ENCODE results near the gene HTATIP2. TPM values are rescaled to one million over a fixed set of nuclear protein-coding genes. Genes with fewer than 3 reads are reported as not detected.
A peak's percentile ranks its signal among the peaks of the same experiment; 100 is the strongest.

Gene HTATIP2
- total and polyA plus RNA-seq, 8 donors, result 31.2 to 86.0 (median 48.3) TPM

DNA sequence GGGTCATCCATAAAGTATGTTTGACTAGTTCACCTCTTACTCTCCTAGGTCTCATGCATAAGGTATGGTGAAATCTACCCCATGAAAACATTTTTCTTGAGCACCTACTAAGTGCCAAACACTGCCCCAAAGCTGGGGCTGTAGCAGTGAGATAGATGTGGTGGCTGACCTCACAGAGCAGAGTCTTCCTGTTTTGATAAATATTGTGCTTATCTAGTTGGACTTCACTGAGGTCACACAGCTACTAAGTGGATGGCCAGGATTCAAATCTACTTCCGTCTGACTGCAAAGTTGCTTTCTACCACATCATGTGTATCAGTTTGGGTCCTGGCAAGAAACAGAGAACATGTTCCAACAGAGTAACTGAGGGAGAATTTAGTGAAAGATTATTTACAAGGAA is 6.4 kb upstream of the HTATIP2 start:
- TF ChIP-seq EP300 (IDR thresholded peaks at IDR 0.05), result no peak
- TF ChIP-seq POLR2AphosphoS5 (IDR thresholded peaks at IDR 0.05), result no peak
- TF ChIP-seq, protein P1, sequence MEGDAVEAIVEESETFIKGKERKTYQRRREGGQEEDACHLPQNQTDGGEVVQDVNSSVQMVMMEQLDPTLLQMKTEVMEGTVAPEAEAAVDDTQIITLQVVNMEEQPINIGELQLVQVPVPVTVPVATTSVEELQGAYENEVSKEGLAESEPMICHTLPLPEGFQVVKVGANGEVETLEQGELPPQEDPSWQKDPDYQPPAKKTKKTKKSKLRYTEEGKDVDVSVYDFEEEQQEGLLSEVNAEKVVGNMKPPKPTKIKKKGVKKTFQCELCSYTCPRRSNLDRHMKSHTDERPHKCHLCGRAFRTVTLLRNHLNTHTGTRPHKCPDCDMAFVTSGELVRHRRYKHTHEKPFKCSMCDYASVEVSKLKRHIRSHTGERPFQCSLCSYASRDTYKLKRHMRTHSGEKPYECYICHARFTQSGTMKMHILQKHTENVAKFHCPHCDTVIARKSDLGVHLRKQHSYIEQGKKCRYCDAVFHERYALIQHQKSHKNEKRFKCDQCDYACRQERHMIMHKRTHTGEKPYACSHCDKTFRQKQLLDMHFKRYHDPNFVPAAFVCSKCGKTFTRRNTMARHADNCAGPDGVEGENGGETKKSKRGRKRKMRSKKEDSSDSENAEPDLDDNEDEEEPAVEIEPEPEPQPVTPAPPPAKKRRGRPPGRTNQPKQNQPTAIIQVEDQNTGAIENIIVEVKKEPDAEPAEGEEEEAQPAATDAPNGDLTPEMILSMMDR (IDR thresholded peaks at IDR 0.05), result no peak
- no peak for TF ChIP-seq POLR2A (IDR thresholded peaks at IDR 0.05)
- H3K36me3 ChIP-seq, result no peaks in the 10 kb centered on the region
- peaks cover 0 to 3% (median 0%) of the 10 kb centered on the region in 3 donors for H3K27me3 ChIP-seq
- intact Hi-C loops (cut with DNase I; ENCODE audit: low total_unique reads), result no loop called here
- no peaks in the 10 kb centered on the region for H3K4me1 ChIP-seq
- WGBS, 5 donors, result 19 to 51% (median 32%) methylated on average over 1 of the region's 1 CpG
- no peaks in the 10 kb centered on the region for H3K9me3 ChIP-seq
- DNase-seq, result no peak
- no peak overlapping the region for H3K27ac ChIP-seq
- no peak overlapping the region for H3K4me3 ChIP-seq

- Histone ChIP-seq H3K9me3 (no peaks in the 10 kb centered on the region), H3K4me3 (no peak overlapping the region), H3K4me1 (peaks cover 13 to 26% (median 17%) of the 10 kb centered on the region in 4 donors), H3K27me3 (peaks cover 0 to 3% (median 0%) of the 10 kb centered on the region in 3 donors), H3K27ac (peak overlapping the region in 1 of 5 donors; percentile 52), H3K36me3 (no peaks in the 10 kb centered on the region)
- intact Hi-C loops (cut with DNase I; ENCODE audit: low total_unique reads), result no loop called here
- DNase-seq, result peak; percentile 38 to 58
- peak in 1 of 3 donors; percentile 8 for TF ChIP-seq POLR2AphosphoS5 (IDR thresholded peaks at IDR 0.05)
- TF ChIP-seq, protein P1 (IDR thresholded peaks at IDR 0.05), result no peak
- 57 to 65% (median 65%) methylated on average over 7 of the region's 7 CpGs for WGBS, 5 donors
Measured at GRCh38 chr11:20360650-20361049, 2.9 kb upstream of the HTATIP2 start.

DNA sequence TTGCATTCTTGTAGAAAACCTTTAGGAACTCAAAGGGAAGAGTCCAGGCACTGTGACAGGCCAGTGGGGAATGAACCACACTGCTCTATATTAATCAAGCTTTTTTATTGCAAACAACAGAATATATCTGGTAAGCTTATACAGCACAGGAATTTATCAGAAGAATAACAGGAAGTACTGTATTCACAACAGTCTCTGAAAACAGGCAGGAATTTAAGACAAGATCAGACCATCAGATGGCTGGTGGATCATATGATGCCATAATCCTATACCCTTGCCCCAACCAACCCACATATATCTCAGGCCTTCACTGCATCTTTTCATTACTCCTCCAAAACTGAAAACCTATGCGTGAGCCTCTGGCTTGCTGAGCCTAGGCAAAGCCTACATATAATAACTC is 1.0 kb upstream of the HTATIP2 start:
- H3K4me3 ChIP-seq, result no peak overlapping the region
- H3K27ac ChIP-seq, result no peak overlapping the region
- H3K36me3 ChIP-seq, result no peaks in the 10 kb centered on the region
- DNase-seq, result no peak
- H3K4me1 ChIP-seq, result peaks cover 23 to 41% (median 31%) of the 10 kb centered on the region in 4 donors
- intact Hi-C loops (cut with DNase I; ENCODE audit: low total_unique reads), result no loop called here
- WGBS, 5 donors, result 0 to 27% (median 0%) methylated on average over 1 of the region's 1 CpG
- H3K9me3 ChIP-seq, result no peaks in the 10 kb centered on the region
- peaks cover 0 to 3% (median 0%) of the 10 kb centered on the region in 3 donors for H3K27me3 ChIP-seq
- TF ChIP-seq POLR2AphosphoS5 (IDR thresholded peaks at IDR 0.05) (no peak), EP300 (IDR thresholded peaks at IDR 0.05) (no peak), POLR2A (IDR thresholded peaks at IDR 0.05) (no peak)
- TF ChIP-seq, protein P1 (IDR thresholded peaks at IDR 0.05), result no peak

- 66 to 95% (median 72%) methylated on average over 2 of the region's 2 CpGs for WGBS, 5 donors
- H3K36me3 ChIP-seq, result peaks cover 0 to 1% (median under 1%) of the 10 kb centered on the region in 4 donors
- H3K9me3 ChIP-seq, result no peaks in the 10 kb centered on the region
- peak overlapping the region; percentile 70 to 89 (median 82) for H3K4me3 ChIP-seq
- DNase-seq, result no peak
- intact Hi-C loops (cut with DNase I; ENCODE audit: low total_unique reads), result no loop called here
- TF ChIP-seq POLR2AphosphoS5 (IDR thresholded peaks at IDR 0.05) (no peak), EP300 (IDR thresholded peaks at IDR 0.05) (no peak), POLR2A (IDR thresholded peaks at IDR 0.05) (no peak)
- TF ChIP-seq, protein P1 (IDR thresholded peaks at IDR 0.05), result no peak
- peaks cover 0 to 3% (median 0%) of the 10 kb centered on the region in 3 donors for H3K27me3 ChIP-seq
- peak overlapping the region in 4 of 5 donors; percentile 92 to 97 (median 94) for H3K27ac ChIP-seq
- peaks cover 23 to 45% (median 34%) of the 10 kb centered on the region in 4 donors for H3K4me1 ChIP-seq
Measured at GRCh38 chr11:20363149-20363499, 390 bp upstream of the HTATIP2 start.

All from stomach (tissue), 9 donors.